ENCODE results near the gene DHX34.

DHX34 gene

GRCh38 chr19:47419789-47420188 lies 70.7 kb downstream of the DHX34 start:
- no peak for DNase-seq

- no peak for DNase-seq
These were observed 72.2 kb downstream of the DHX34 start for GRCh38 chr19:47421244-47421786.

GRCh38 chr19:47421844-47422395 lies 72.8 kb downstream of the DHX34 start:
- no peak for DNase-seq

GRCh38 chr19:47422417-47423163 lies 73.5 kb downstream of the DHX34 start:
- DNase-seq: no peak

GRCh38 chr19:47423203-47423882 lies 74.2 kb downstream of the DHX34 start:
- no peak for DNase-seq

- peak; percentile 51 for DNase-seq
These were observed 78.4 kb downstream of the DHX34 start for GRCh38 chr19:47427241-47428176.

GRCh38 chr19:47428177-47428894 lies 79.2 kb downstream of the DHX34 start:
- peak; percentile 90 for DNase-seq

GRCh38 chr19:47429140-47429793 lies 80.2 kb downstream of the DHX34 start:
- no peak for DNase-seq

- DNase-seq: peak; percentile 17
These were observed 81.1 kb downstream of the DHX34 start for GRCh38 chr19:47430041-47430802.

- DNase-seq: no peak
These were observed 83.0 kb downstream of the DHX34 start for GRCh38 chr19:47432091-47432490.
